ENCODE data around the gene ZNF136.

Gene ZNF136

GRCh38 chr19:12194827-12195731, 32.2 kb downstream of the ZNF136 start:
- no peak for DNase-seq

GRCh38 chr19:12198136-12198535, 35.2 kb downstream of the ZNF136 start:
- no peak for DNase-seq

GRCh38 chr19:12199757-12200419, 37.0 kb downstream of the ZNF136 start:
- DNase-seq: no peak

- peak; percentile 9 for DNase-seq
These were observed 39.4 kb downstream of the ZNF136 start for GRCh38 chr19:12202250-12202649.

- no peak for DNase-seq
These were observed 42.4 kb downstream of the ZNF136 start for GRCh38 chr19:12205296-12205695.

- DNase-seq: no peak
These were observed 45.3 kb downstream of the ZNF136 start for GRCh38 chr19:12208221-12208620.

- no peak for DNase-seq
These were observed 54.4 kb downstream of the ZNF136 start for GRCh38 chr19:12217332-12217731.

GRCh38 chr19:12222980-12223630, 60.2 kb downstream of the ZNF136 start:
- DNase-seq: no peak

- no peak for DNase-seq
These were observed 61.8 kb downstream of the ZNF136 start for GRCh38 chr19:12224676-12225075.

- DNase-seq: no peak
These were observed 67.1 kb downstream of the ZNF136 start for GRCh38 chr19:12229990-12230389.

- no peak for DNase-seq
These were observed 68.1 kb downstream of the ZNF136 start for GRCh38 chr19:12230751-12231733.

GRCh38 chr19:12232961-12233360, 70.1 kb downstream of the ZNF136 start:
- no peak for DNase-seq

- DNase-seq: no peak
These were observed 74.4 kb downstream of the ZNF136 start for GRCh38 chr19:12237143-12237839.

Data from NCI-H69 (cell line).